GM10266 (cell line): ENCODE data around the gene AVPI1.
A peak's percentile ranks its signal among the peaks of the same experiment; 100 is the strongest.
"Not testable (repeated sequence)": the region's sequence is repeated elsewhere in the genome, so short reads cannot be mapped to it uniquely, and the experiment has no call there.

ENCODE experiments used
- DNase-seq: peaks from one replicate; pipeline ENCODE4 v3.0.0; 2012; ENCODE audit errors: extremely low spot score
- TF ChIP-seq, protein P1 (sequence below): IDR thresholded peaks from 2 replicates; pipeline ENCODE4 v1.5.1; 2012; ENCODE audit warnings: mild to moderate bottlenecking, low read depth; ENCODE audit not compliant: control insufficient read depth, insufficient read depth; ENCODE audit errors: missing control alignments

Gene AVPI1

DNA sequence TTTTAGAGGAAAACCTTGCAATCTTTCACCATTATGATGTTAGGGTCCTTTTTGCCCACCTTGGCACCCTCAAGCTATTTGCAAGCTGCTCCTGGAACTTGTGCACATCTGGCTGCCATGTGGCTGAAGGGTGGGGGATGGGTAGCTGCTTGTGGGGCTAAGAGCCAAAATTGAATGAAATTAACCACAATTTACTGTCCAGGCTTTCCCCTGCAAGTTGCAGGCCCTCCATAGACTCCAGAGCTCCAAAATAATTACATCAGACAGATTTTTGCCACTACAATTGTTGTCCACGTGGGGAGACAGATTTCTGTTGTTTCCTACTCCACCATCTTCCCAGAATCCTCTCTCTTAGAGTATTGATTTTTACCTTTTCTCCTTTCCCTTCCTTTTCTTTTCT, 27.5 kb downstream of the AVPI1 start:
- DNase-seq = no peak
- TF ChIP-seq, protein P1, sequence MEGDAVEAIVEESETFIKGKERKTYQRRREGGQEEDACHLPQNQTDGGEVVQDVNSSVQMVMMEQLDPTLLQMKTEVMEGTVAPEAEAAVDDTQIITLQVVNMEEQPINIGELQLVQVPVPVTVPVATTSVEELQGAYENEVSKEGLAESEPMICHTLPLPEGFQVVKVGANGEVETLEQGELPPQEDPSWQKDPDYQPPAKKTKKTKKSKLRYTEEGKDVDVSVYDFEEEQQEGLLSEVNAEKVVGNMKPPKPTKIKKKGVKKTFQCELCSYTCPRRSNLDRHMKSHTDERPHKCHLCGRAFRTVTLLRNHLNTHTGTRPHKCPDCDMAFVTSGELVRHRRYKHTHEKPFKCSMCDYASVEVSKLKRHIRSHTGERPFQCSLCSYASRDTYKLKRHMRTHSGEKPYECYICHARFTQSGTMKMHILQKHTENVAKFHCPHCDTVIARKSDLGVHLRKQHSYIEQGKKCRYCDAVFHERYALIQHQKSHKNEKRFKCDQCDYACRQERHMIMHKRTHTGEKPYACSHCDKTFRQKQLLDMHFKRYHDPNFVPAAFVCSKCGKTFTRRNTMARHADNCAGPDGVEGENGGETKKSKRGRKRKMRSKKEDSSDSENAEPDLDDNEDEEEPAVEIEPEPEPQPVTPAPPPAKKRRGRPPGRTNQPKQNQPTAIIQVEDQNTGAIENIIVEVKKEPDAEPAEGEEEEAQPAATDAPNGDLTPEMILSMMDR = no peak

DNA sequence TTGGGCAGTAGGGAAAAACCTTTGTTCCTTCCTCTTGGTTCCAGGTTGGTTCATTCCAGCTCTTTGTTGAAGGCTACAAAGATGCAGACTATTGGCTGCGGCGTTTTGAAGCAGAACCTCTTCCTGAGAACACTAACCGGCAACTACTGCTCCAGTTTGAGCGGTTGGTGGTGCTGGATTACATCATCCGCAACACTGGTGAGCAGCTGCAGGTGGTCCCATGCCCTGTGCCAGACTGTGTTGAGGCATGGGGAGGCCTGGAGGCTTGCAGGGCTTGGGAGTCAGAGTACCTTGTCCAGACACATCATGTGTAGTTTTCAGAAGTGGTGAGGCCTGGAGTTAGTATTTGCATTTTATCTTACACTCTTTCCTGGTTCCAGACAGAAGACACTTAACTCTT, 30.3 kb downstream of the AVPI1 start:
- TF ChIP-seq, protein P1 = no peak

DNA sequence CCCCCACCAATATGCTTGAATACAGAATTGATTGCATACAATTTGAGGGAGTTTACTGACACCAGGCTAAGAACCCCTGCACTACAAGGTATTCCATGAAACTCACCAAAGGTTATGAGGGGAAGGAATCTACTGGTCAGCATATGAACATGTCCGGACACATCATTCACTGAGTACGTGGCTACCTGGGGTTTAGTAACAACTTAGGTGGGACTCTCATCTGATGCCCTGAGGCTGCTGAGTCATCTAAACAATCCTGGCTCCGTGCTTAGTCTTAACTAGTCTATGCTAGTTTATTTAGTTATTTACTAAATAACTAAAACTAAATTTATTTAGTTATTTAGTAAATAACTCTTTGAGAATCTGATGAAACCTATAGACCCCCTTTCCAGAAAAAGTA, 35.3 kb downstream of the AVPI1 start:
- TF ChIP-seq, protein P1 = no peak
- DNase-seq = no peak

More for the DNA sequence above, 30.3 kb downstream of the AVPI1 start:
- DNase-seq = no peak

DNA sequence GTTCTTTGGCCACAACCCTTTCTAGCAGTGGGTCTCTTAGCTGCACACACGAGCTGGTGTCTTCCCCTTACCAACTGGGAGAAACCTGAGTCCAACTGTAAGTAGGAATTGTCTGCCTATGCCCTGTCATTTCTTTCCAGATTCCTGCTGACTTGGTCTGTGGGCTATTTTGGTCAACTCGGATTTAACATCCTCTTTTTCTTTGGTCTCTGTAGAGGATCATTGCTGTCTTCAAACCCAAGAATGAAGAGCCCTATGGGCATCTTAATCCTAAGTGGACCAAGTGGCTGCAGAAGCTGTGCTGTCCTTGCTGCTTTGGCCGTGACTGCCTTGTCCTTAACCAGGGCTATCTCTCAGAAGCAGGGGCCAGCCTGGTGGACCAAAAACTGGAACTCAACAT, 36.3 kb downstream of the AVPI1 start:
- no peak for DNase-seq
- TF ChIP-seq, protein P1 = no peak

DNA sequence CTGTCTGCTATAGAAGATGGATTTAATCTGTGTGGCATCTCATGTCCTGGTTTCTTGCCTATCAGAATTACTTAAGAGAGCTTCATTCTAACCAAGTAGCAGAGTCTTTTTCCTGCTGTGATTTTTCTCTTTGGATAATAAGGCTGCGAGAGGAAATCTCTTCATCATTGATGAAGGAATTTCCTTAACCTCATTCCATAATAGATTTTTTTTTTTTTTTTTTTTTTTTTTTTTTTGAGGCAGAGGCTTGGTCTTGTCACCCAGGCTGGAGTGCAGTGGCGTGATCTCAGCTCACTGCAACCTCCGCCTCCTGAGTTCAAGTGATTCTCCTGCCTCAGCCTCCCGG, 37.7 kb downstream of the AVPI1 start:
- DNase-seq = not testable (repeated sequence)

DNA sequence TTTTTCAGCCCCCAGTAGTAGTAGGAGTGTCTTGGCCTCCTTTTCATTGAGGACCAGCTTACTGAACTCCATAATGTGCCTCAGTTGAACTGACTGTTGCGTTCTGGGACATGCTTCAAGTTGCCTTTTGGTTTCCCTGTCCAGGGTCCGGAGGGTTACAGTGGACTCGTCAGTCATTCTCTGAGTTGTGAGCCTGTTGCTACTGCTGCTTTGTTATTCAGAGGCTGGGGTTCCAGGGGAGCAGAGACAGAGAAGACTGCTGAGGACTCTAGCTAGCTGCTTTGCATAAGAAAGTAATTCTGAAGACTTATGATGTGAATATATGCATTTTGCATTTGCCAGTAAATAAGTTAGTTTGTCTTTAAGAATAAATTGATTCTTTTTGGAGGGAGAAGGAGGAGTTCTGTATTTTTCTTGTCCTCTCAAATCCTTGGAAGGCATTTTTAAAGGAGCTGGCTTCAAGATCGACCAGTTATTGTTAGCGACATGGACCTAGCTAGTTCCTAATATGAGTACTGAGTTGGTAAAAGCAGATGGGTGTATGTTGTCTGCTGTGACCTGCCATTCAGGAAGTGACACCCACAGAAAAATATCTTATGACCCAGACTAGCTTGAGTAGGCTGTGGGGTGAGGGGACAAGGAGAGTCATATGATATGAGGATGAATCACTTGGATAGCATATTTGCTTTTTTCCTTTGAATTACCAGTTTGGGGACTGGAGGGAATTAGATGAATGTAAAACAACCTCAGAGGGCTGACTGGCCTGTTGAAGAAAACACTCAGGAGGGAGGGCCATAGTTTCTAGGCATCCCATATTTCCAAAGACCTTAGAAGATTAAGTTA, 38.3 kb downstream of the AVPI1 start:
- DNase-seq = peak; percentile 77
- TF ChIP-seq, protein P1 = no peak

DNA sequence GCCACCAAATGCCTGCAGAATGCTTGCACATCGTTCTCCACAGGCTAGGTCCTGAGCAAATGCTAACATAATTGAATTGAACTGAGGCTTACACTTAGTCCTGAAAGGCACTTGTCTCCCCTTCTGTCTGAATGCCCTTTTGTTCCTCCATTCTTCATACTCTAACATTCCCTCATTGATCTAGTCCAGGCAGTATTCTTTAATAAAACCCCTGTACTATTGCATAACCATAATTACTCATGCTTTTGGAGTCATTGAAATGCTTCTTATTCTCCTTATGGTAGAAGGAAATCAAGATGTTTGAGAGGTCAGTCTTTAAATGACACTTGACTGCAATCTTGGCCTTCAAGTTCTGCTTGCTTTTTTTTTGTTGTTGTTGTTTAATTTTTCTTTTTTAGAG, 39.5 kb downstream of the AVPI1 start:
- TF ChIP-seq, protein P1 = no peak
- DNase-seq = no peak
